Nephron (organoid): ENCODE data around the gene GDF7.

ENCODE experiments used
- H3K27ac Mint-ChIP-seq, 3 experiments: 2 replicates each; pipeline ENCODE4 v1.8.0; 2020; ENCODE audit warnings: mixed read lengths in 3 of 3, mild to moderate bottlenecking in 2 of 3, moderate library complexity in 1 of 3
- H3K27me3 Mint-ChIP-seq: 2 replicates; pipeline ENCODE4 v1.8.0; 2021; ENCODE audit warnings: low read depth, mild to moderate bottlenecking, moderate library complexity, mixed read lengths
- H3K36me3 Mint-ChIP-seq: 2 replicates; pipeline ENCODE4 v1.8.0; 2020; ENCODE audit warnings: low read depth, mixed read lengths
- H3K4me1 Mint-ChIP-seq: 2 replicates; pipeline ENCODE4 v1.8.0; 2020; ENCODE audit warnings: mixed read lengths
- H3K4me3 Mint-ChIP-seq, 3 experiments: 2 replicates each; pipeline ENCODE4 v1.8.0; 2020; ENCODE audit warnings: mild to moderate bottlenecking in 3 of 3, mixed read lengths in 3 of 3, moderate library complexity in 2 of 3
- H3K9me3 Mint-ChIP-seq: 2 replicates; pipeline ENCODE4 v1.8.0; 2020; ENCODE audit warnings: mixed read lengths
- CTCF ChIP-seq, 3 experiments: fragments of 200-600 bp; sonication (generic); IDR thresholded peaks; one replicate each; pipeline ENCODE4 v1.5.0; 2021; ENCODE audit warnings: antibody characterized with exemption in 3 of 3; ENCODE audit not compliant: unreplicated experiment in 3 of 3

GDF7 gene

GRCh38 chr2:20634507-20635112 is 32.3 kb upstream of the GDF7 start:
- no peak for TF ChIP-seq CTCF (IDR thresholded peaks at IDR 0.05; ENCODE audit: unreplicated experiment in 3 of 3)
- peaks cover 8% of the 10 kb centered on the region for H3K27me3 Mint-ChIP-seq
- no peak overlapping the region for H3K4me3 Mint-ChIP-seq
- H3K4me1 Mint-ChIP-seq: peaks cover 33% of the 10 kb centered on the region
- H3K9me3 Mint-ChIP-seq: no peaks in the 10 kb centered on the region
- H3K36me3 Mint-ChIP-seq: peaks cover 4% of the 10 kb centered on the region
- peak overlapping the region in 2 of 3 experiments; percentile 67 to 88 for H3K27ac Mint-ChIP-seq

- TF ChIP-seq CTCF (IDR thresholded peaks at IDR 0.05; ENCODE audit: unreplicated experiment in 3 of 3): no peak
- H3K27me3 Mint-ChIP-seq: peaks cover 8% of the 10 kb centered on the region
- H3K27ac Mint-ChIP-seq: peak overlapping the region; percentile 67 to 84 (median 71)
- H3K4me3 Mint-ChIP-seq: no peak overlapping the region
- peaks cover 4% of the 10 kb centered on the region for H3K36me3 Mint-ChIP-seq
- H3K9me3 Mint-ChIP-seq: no peaks in the 10 kb centered on the region
- H3K4me1 Mint-ChIP-seq: peaks cover 30% of the 10 kb centered on the region
These were observed 31.8 kb upstream of the GDF7 start for GRCh38 chr2:20635113-20635510.

GRCh38 chr2:20635675-20636584 is 31.0 kb upstream of the GDF7 start:
- peak; percentile 91 to 98 (median 98) for TF ChIP-seq CTCF (IDR thresholded peaks at IDR 0.05; ENCODE audit: unreplicated experiment in 3 of 3)
- peaks cover 4% of the 10 kb centered on the region for H3K36me3 Mint-ChIP-seq
- H3K27ac Mint-ChIP-seq: peak overlapping the region; percentile 67 to 84 (median 71)
- H3K4me1 Mint-ChIP-seq: peaks cover 30% of the 10 kb centered on the region
- H3K4me3 Mint-ChIP-seq: no peak overlapping the region
- H3K9me3 Mint-ChIP-seq: no peaks in the 10 kb centered on the region
- peaks cover 5% of the 10 kb centered on the region for H3K27me3 Mint-ChIP-seq

GRCh38 chr2:20637147-20637546 is 29.8 kb upstream of the GDF7 start:
- H3K4me1 Mint-ChIP-seq: peaks cover 23% of the 10 kb centered on the region
- H3K27me3 Mint-ChIP-seq: peaks cover 5% of the 10 kb centered on the region
- no peak overlapping the region for H3K4me3 Mint-ChIP-seq

GRCh38 chr2:20638014-20638413 is 28.9 kb upstream of the GDF7 start:
- no peak overlapping the region for H3K4me3 Mint-ChIP-seq
- peaks cover 4% of the 10 kb centered on the region for H3K36me3 Mint-ChIP-seq
- no peaks in the 10 kb centered on the region for H3K9me3 Mint-ChIP-seq
- H3K4me1 Mint-ChIP-seq: peaks cover 23% of the 10 kb centered on the region
- H3K27ac Mint-ChIP-seq: no peak overlapping the region
- no peak for TF ChIP-seq CTCF (IDR thresholded peaks at IDR 0.05; ENCODE audit: unreplicated experiment in 3 of 3)
- peaks cover 5% of the 10 kb centered on the region for H3K27me3 Mint-ChIP-seq

More at GRCh38 chr2:20637147-20637546, 29.8 kb upstream of the GDF7 start:
- peaks cover 4% of the 10 kb centered on the region for H3K36me3 Mint-ChIP-seq
- no peak for TF ChIP-seq CTCF (IDR thresholded peaks at IDR 0.05; ENCODE audit: unreplicated experiment in 3 of 3)
- no peaks in the 10 kb centered on the region for H3K9me3 Mint-ChIP-seq
- H3K27ac Mint-ChIP-seq: no peak overlapping the region
